DMS114 treated with DMSO at 0.1 percent for 48 hours (cell line): ENCODE data around the gene LCN12.

Experiments
- DNase-seq: peaks from one replicate; lab custom pipeline; 2025; ENCODE audit not compliant: unreplicated experiment; lab: John Stamatoyannopoulos, UW

LCN12 gene

DNA sequence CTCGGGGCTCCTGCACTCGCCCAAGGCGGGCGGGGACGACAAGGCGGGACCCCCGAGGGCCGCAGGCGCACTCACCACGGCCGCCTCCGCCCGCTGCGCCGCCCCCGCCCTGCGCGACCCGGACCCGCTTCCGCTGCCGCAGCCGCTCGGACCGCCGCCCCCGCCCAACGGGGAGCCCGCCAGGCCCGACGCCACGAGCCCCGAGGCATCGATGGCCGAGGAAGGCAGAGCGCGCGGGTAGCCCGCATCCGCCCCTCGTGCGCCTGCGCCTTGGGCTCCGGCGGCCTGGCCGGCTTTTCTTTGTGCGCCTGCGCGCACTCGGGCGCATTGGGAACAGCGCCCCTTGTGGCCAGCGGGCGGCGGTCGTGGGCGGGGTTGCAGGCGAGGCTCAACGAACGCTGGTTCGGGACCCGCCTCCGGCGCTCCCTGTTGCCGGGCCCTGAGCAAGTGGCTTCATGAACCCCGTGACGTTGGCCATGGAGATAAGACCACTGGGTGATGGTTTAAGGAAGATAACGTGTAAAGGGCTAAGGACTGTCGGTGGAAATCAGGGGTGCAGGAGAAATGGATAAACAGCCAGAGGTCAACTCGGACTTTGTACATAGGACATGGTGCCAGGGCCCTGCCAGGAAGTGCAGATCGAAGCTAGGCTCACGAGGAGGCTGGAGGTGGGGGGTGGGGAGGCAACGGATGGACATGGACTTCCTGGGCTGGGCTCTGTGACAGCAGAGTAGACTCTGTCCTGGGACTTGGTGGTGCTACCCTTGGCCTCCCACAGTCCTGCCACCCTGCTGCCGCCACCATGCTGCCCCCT lies 7.3 kb upstream of the LCN12 start, which contains the start of the genes C8G and FBXW5:
Gene C8G, plus strand, starts transcription at position 725 of the 814 bp plus-strand sequence. Its CDS starts 78 bp downstream, at position 803.
Gene FBXW5, minus strand, starts transcription at position 220 of the 814 bp plus-strand sequence. CDS start 655 bp downstream, outside the sequence.
- DNase-seq, result peak; percentile 75

DNA sequence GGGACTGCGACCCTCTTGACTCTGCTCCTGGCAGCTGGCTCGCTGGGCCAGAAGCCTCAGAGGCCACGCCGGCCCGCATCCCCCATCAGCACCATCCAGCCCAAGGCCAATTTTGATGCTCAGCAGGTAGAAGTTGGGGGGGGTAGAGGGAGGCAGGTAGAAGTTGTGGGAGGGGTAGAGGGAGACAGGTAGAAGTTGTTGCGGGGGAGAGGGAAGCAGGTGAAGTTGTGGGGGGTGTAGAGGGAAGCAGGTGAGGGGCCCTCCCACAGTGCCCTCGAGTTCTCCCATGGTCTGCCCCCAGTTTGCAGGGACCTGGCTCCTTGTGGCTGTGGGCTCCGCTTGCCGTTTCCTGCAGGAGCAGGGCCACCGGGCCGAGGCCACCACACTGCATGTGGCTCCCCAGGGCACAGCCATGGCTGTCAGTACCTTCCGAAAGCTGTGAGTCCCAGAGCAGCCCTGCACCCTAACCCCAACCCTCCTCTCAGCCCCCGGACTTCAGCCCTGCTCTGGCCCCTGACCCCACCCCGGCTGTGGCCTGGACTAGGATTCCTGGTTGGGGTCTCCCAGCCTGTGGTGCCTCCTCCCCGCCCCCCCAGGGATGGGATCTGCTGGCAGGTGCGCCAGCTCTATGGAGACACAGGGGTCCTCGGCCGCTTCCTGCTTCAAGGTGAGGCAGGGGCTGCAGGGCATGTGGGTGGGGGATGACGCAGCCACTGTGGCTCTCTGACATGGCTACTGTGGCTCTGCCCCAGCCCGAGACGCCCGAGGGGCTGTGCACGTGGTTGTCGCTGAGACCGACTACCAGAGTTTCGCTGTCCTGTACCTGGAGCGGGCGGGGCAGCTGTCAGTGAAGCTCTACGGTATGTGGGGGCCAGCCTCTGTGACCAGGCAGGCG lies 6.5 kb upstream of the LCN12 start:
- DNase-seq, result no peak

DNA sequence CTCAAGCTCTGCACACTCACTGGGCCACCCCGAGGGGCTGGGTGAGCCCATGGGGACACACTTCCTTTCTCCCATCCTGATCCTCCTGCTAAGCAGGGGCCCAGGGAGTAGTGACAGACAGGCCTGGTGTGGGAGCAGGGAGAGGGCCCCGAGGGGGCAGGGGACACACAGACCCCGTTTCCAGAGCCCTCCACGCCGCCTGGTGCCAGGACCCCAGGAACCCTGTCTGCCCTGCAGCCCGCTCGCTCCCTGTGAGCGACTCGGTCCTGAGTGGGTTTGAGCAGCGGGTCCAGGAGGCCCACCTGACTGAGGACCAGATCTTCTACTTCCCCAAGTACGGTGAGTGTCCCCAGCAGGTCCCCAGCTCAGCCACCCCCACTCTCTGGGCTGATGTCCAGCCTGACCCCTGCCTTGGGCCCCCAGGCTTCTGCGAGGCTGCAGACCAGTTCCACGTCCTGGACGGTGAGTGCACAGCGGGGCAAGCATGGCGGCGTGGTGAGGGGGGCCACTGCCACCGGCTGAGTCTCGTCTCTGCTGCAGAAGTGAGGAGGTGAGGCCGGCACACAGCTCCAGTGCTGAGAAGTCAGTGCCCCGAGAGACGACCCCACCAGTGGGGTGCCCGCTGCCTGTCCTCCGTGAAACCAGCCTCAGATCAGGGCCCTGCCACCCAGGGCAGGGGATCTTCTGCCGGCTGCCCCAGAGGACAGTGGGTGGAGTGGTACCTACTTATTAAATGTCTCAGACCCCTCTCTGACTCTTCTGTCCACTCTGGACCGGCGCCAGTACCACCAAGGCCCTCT lies 5.6 kb upstream of the LCN12 start:
- DNase-seq, result no peak

DNA sequence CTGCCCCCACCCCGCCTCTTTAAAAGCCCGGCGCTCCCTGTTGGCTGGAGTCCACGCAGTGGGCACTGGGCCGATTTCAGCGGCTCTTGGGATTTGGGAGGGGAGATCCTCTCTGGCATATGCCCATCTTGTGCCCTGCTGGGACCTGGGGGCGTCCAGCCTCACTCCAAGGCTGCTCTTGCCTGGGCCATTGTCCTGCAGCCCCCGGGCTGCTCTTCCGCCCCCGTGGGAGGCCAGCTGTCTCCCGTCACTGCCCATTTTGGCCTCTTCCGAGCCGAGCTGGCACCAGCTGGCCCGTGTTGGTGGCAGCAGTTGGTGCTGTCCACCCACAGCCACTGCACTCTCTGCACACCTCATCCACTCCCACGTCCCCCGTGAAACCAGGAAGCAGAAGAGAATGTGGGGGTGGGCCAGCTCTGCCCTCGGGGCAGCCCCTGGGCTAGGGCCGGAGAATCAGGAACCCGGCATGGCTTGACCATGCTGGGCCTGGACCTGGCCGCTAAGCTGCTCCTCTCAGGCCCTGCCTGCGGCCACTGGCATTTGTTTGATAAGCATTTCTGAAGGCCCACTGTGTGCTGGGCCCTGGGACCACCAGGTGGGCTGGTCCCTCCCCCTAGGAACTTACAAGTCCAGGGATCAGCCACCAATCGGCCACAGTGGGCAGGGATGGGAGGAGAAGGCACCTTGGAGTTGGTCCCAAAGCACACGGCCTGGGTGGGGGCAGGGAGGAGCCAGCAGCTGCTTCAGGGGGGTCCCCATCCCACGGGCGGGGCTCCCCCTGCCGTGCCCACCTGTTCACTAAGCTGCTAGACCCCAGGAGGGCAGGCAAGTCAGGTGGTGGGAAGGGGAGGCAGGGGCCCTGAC lies 4.8 kb upstream of the LCN12 start:
- DNase-seq, result no peak

DNA sequence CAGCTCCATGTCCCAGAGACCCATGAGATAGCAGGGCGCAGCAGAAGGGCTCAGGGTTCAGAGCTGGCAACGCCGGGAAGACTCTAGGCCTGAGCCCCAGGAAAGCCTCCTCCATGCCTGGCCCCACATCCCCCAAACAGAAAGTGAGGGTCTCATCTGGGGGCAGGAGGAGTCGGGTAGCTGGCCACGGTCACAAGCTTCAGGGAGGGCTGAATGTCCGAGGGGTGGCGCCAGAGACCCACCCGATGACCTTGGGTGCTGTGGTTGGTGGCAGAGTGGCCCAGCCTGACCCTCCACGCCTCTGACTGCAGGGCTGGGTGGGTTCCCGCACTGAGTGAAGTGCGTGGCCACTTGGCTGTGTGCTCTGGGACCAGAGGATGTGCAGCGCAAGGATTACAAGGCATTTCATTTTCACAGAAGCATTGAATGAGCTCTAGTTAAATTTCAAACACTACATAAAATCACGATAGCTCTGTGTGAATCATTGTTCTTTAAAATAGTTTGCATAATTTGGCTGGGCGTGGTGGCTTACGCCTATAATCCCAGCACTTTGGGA lies 4.0 kb upstream of the LCN12 start:
- peak; percentile 8 for DNase-seq

DNA sequence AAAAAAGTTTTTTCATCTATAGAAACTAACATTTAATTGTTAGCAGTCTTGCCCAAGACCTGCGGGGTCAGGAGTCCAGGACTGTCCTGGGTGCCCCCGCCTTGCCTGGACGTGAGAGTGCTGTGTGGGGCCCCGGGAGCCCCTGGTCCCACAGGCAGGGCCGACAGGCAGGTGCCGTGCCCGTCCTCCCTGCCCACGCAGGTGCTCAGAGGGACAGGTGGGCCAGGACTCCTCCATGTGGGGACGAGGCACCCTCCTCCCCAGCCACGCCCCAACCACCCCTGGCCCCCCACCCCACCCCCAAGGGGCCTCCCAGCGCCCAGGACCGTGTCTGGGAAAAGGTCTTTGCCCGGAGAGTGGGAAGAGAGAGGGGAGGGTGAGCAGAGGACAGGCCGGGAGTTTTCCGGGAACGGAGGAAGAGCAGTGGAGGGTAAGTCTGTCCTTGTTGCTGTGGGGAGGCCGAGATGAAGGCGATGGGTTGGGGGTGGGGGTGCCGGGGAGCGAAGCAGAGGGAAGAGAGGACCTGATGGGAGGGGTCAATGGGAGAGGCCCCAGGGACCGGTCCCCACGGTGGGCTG lies 2.7 kb upstream of the LCN12 start:
- no peak for DNase-seq

DNA sequence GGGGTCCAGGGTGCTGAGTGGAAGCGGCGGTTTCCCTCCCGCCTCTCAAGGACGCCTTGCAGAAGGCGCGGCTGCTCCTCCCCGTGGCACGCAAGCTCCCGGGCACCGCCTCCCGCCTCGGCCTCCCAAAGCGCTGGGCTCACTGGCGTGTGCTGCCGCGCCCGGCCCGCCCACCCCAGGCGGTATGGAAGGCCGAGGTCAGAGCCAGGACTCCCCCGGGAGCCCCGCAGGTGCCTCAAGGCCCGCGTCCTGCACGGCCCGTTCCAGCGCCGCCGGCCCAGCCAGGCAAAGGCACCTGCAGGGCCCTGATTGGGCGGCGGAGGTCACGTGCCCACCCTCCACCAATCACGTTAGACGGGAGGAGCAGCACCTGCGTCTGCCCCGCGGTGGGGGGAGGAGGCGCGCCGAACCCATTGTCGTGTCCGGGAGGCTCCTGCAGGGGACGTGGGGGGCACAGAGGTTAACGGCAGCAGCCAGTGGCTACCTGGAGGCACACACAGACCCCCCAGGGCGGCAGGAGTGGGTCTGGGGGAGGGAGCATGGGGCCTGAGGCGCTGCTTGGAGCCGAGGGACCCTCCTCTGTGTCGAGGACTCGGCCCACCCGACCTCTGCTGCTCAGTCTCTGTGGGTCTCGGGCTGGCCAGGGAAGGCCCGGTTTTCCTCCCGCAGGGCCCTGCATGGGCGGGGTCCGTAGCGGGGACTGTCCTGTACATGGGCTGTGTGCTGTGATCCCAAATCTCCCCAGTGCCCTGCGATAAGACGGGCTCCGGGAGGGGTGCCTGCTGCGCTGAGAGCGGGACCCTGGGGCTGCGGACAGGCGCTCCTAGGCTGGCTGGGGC lies 2.0 kb upstream of the LCN12 start:
- DNase-seq, result peak; percentile 60

DNA sequence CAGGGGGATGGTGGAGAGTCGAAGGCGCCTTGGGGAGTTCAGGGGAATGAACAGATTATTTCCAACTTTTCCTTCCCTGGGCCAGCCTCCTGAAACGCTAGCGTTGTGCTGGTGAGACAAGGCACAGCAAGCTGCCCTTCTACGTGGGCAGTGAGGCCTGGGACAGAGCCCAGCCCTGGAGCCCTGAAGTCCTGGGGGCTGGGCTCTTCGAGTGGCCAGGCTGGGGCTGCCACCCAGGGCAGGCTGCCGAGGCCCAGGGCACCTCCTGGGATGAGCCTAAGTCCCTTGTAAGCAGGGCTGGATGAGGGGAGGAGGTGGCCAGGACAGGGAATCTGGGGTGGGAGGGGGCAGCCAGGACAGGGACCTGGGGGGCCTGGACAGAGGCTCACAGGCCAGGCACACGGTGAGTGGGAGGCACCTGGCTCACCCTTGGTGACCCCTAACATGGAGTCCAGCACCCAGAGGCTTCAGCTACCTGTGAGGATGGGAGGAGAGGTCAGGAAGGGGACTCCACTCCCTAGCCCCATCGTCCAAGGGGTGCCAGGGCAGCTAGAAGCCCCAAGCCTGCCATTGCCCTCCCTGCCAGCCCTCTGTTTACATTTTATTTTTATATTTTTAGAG lies 1.3 kb upstream of the LCN12 start:
- DNase-seq, result no peak

DNA sequence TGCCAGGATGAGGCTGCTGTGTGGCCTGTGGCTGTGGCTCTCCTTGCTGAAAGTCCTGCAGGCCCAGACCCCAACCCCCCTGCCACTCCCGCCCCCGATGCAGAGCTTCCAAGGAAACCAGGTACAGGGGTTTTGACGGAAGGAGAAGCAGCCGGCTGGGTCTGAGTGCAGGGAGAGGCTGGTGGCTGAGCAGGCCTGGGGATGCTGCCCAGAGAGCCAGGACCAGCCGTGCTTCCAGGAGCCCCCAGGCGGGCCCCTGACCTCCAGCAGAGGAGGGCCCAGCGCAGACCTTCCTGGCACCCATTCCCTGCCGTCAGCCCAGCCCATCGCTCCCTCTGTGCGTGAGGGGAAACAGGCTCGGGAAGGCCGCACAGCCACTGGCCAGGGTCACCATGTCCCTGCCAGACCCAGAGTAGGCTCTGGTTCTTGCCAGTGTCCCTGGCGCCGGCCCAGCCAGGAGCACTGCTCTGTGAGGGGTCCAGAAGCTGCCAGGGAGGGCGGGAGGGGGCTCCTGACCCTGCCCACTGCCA lies 313 bp downstream of the LCN12 start:
- DNase-seq, result no peak

DNA sequence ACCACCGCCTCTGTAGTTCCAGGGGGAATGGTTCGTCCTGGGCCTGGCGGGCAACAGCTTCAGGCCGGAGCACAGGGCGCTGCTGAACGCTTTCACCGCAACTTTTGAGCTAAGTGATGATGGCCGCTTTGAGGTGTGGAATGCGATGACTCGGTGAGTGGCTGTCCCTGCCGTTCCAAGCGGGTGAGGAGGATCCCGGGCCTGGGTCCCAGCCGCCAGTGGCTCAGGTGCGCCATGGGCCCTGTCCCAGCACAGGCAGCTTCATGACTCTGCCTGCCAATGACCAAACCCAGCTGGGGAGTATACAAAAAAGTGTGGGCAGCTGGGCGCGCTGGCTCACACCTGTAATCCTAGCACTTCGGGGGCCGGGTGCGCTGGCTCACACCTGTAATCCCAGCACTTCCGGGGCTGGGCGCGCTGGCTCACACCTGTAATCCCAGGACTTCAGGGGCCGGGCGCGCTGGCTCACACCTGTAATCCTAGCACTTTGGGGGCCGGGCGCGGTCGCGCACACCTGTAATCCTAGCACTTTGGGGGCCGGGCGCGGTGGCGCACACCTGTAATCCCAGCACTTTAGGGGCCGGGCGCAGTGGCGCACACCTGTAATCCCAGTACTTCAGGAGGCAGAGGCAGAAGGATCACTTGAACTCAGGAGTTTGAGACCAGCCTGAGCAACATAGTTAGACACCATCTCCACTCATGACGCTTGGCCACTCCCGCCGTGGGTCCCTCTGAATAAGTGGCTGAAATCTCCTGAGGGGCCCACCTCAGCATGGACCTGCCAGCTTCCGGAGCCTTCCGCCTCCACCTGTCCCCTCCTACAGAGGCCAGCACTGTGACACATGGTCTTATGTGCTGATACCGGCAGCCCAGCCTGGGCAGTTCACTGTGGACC lies 1.1 kb downstream of the LCN12 start:
- DNase-seq, result no peak

DNA sequence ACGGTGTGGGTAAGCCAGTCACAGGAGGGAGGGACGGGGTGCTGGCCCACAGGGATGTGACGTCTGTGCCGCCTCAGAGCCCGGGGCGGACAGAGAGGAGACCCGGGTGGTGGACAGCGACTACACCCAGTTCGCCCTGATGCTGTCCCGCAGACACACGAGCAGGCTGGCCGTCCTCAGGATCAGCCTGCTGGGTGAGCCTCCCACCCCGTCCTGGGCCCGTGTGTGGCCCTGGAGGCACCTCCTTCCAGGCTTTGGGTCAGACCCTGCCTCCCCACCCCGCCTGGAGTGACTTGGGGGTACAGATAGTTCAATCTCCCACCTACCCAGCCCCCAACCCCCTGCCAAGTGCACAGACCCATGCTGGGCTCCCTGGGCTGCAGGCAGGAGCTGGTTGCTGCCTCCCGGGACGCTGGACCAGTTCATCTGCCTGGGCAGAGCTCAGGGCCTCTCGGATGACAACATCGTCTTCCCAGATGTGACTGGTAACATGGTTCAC lies 1.7 kb downstream of the LCN12 start:
- DNase-seq, result no peak

DNA sequence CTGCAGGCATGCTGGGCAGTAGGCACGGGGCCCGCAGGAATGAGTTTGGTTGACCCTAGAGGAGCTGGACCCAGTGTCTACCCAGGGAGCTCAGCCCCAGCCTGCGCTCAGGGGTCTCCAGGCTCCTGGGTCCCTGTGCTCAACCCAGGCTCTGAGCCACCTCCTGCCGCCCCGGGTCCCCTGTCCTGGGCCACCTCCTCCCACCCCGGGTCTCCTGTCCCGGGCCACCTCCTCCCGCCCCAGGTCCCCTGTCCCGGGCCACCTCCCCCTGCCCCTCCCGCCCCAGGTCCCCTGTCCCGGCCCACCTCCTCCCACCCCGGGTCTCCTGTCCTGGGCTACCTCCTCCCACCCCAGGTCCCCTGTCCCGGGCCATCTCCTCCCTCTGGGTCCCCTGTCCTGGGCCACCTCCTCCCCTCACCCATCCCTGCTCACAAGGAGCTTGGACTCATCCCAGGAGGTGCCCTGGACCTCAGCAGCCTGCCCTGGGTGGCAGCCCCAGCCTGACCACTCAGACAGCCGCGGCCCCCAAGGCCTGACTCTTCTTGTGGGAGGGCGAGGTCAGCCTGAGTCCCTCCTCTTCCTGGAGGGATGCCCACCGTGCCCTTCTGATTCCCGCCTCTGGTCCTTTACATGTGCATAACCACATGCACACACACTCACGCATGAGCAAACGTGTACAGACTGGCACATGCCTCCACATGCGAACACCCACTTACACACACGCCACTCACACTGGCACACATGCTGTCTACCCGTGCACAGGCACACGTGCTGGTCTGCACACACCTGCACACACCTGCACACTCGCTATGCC lies 2.4 kb downstream of the LCN12 start:
- DNase-seq, result no peak

DNA sequence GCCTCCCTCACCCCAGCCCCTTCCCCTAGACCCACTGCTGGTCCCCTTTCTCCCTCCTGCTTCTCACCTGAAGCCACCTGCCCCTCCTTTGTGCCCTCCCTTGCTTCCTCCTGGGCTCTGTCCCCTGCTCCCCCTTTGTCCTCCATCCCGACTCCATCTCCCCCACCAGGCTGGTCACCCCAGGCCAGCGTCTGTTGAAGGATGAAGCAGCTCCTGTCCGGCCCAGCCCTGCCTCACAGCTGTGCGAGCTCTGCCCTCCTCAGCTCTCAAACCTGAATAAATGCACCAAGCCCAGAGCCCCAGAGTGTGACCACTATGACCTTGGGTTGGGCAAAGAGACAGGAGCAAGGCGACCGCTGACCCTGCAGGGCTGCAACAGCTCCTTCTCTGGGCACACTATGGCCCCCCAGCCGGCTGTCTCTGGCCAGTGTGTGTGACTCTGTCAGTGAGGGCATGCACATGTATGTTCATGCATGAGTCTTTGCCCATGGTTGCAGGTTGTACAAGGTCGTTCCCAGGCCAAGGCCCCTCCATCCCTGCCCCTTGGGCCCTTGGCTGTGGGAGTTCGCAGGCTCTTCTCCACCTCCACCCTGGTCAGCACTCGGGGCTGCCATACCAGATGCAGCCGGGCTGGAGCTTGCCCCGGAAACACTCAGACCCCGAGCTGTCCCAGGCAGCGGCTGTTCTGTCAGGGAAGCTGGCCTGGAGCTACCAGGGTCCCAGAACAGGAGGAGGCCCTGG lies 3.3 kb downstream of the LCN12 start:
- DNase-seq, result no peak

DNA sequence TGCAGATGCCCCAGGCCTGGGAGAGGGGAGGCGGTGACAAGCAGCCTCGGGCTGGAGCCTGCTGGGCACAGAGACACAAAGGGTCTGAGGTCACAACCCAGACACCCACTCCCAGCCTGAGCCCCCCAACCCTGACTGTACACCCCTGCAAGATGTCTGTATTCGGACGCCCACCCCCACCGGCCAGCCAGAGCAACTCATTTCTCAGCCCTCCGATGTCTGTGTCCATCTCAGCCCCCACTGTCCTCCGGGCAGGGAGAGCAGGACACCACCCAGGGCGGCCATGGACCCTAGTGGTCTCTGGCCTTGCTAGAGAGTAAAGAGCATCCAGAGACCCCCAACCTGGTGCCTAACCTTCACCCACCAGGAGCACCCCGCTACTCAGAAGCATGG lies 3.9 kb downstream of the LCN12 start:
- no peak for DNase-seq

DNA sequence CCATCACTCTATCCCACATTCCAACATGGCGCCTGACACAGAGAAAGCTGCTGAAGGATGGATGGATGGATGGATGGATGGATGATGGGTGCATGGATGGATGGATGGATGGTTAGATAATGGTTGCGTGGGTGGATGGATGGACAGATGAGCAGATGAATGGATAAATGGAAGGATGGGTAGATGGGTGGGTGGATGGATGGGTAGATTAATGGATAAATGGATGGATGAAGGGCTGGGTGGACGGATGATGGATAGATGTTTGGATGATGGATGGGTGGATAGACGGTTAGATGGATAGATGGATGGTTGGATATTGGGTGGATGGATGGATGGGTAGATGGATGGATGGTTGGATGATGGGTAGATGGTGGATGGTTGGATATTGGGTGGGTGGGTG lies 4.5 kb downstream of the LCN12 start:
- no peak for DNase-seq
